Brain pericyte (primary cell): ENCODE measurements around the gene NQO2.
A peak's percentile ranks its signal among the peaks of the same experiment; 100 is the strongest.
"Not testable (repeated sequence)": the region's sequence is repeated elsewhere in the genome, so short reads cannot be mapped to it uniquely, and the experiment has no call there.

ENCODE experiments used
- DNase-seq: peaks from one replicate; pipeline ENCODE4 v3.0.0-alpha.2; 2012; ENCODE audit warnings: low read depth, low spot score

Gene NQO2

DNA sequence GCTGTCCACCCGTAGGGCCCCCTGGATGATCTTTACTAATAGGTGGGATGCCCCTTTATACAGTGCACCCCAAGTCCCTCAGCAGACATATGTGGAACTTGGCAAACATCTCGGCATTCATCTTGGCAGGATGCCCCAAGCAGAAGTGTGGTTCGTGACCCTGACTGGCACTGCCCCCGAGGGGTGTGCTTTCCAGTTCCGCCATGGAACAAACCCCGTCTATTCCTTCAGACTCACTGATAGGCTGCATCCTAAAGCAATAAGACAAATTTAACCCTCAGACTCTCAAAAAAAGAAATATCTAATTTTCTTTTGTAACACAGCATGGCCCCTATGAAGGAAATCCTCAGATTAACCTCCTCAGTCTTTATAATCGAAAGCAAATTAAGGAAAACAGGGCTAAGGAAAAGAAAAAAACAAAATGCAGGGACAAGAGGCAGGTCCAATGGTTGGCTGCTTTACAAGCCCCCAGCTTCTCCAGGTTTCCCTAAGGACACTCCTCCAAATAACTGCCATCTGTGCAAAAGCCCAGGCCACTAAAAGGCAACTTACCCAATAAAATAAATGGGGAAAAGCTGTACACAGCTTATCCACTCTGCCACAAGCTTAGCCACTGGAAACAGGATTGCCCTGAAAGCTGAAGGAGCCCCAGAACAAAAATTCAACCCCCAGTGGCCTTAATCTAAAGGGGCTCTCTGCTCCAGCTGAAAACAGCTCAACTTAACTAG lies 38.1 kb downstream of the NQO2 start:
- DNase-seq = no peak

DNA sequence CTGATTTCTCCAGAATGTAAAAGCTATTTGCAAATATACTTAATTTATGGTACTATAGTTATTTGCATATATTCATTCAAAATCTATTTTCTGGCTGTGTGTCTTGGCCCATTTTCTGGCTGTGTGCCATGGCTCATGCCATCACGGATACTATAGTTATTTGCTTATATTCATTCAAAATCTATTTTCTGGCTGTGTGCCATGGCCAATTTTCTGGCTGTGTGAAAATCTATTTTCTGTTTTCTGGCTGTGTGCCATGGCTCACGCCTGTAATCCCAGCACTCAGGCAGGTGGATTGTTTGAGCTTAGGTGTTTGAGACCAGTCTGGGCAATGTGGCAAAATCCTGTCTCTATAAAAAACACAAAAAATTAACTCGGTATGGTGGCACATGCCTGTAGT lies 39.7 kb downstream of the NQO2 start:
- DNase-seq = no peak

DNA sequence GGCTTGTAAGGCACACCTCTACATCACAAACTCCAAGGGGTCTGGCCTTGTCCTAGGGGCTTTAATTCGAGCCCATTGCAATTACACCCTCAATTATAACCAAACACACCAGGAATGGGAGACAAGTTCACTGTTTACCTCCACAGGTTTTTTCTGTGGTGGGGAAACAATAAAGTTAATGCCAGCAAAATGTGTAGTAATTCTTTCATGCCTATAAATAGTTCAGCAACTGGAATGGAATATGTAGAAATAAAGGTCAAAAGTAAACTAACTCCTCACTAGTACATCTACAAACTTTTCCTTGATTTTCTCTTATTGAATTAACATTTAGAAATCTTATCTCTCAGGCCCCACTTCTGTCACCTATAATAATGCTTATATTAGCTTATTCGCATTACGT lies 41.5 kb downstream of the NQO2 start:
- no peak for DNase-seq

DNA sequence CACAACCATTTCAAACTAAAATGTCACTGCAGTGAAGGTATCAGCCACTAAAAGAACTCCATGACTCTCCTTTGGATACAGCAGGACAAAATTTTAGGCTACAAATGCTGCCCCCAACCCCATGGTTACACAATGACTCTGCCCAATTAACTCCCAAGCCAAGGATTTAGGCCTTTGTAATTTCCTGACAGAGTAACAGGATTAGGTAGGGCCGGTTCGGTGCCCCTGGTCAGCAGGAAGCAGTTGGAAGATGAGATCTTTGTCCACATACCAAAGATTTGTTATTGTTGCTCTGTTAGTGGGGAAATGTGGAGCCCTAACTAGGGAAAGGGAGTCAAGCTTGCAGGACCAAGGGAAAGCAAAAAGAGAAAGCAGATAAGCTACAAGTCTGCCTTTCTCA lies 41.9 kb downstream of the NQO2 start:
- DNase-seq = no peak

DNA sequence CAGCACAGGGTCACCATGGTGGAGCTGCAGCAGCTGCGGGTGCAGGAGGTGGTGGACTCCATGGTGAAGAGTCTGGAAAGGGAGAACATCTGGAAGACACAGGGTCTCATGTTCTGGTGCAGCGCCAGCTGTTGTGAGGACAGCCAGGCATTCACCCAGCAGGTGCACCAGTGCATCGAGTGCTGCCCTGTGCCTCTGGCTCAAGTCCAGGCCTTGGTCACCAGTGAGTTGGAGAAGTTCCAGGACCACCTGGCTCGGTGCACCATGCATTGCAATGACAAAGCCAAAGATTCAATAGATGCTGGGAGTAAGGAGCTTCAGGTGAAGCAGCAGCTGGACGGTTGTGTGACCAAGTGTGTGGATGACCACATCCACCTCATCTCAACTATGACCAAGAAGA lies 45.7 kb downstream of the NQO2 start:
- DNase-seq = no peak

DNA sequence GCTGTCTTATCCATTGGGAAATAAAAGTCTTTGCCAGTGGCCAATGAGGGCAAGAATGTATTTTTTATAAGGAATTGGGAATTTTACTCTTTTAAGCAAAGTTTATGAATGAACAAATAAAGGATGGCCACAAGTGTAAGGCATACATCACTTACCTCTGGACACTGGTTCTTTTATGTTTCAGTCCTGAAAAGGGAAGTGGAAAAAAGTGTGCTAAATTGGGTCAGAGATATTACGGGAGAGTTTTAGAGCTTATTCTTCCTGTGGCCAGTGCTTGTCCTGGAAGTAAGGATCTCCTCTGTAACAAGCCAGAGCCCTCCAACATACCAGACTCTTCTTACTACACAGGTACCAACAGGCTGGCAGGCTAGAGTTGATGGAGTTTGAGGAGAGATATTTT lies 46.1 kb downstream of the NQO2 start:
- DNase-seq = no peak

DNA sequence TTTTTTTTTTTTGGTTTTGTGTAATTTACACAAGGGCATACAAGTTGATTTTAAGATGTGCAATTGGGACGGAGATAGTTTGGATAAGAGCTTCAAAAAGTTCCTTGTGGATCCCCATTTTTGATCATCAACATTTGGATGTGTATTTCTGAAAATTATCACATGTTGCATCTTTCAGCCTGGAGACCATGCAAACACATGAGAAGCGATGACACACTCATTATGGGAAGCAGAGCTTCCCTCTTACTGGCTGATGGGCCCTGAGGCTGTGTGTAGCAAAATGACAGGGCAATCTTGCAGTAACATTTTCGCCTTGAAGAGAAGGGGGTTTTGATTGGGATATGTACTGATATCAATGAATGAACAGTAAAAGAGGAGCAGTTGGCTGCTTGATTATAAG lies 46.6 kb downstream of the NQO2 start:
- no peak for DNase-seq

DNA sequence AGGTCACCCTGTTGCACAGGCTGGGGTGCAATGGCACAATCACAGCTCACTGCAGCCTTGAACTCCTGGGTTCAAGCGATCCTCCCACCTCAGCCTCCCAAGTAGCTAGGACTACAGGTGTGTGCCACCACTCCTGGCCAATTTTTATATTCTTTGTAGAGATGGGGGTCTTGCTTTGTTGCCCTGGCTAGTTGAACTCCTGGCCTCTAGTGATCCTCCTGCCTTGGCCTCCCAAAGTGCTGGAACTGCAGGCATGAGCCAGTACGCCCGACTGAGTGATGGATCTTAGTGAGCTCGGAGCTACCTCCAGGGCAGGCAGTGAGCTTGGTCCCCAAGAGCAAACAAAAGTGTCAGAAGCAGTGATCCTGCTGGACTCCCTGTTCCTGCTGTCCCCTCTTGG lies 48.3 kb downstream of the NQO2 start:
- DNase-seq = not testable (repeated sequence)

DNA sequence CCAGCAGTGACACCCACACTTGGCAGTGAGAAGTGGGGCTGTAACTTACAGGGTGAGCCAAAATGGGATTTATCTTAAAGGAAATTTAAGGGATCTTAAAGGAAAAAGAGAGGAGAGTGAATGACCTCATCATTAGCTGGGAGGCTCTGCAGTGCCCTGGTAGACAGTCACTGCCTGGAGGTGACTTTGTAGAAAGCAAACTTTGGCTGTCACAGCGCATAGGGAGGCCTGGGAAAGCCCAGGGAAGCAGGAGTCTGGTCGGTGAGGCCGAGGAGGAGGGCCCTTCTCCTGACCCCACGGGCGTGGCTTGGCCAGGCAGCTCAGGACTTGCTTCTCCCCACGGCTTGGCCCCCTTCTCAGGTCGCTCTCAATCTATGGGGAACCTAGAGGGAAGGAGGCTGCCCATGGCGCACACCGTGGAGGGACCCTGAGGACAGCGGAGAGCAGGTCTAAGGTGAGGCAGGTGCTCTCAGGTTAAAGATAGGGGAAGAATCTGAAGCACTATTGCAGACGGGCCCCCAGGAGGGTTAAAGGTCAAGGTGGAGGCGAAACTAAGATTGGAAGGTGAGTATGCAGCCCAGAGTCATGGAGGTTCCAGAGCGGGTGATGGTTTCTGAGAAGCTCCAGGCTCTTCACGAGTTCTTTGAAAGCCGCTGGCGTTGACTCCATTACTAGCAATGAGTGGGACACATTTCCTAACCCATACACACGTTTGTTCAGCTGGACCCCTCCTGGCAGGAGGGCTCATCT lies 53.0 kb downstream of the NQO2 start:
- no peak for DNase-seq

DNA sequence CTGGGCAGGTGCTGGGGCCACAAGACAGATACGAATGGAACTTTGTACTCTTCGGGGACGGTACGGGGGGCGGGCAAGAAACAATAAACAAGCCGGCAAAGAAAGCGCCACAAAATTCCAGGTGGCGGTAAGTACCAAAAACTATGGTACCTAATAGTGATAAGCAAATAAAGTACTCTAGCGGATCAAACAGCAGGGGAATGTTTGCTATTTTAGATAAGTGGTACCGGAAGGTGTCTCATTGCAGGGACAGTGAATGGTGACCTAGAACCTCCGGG lies 53.5 kb downstream of the NQO2 start:
- no peak for DNase-seq

DNA sequence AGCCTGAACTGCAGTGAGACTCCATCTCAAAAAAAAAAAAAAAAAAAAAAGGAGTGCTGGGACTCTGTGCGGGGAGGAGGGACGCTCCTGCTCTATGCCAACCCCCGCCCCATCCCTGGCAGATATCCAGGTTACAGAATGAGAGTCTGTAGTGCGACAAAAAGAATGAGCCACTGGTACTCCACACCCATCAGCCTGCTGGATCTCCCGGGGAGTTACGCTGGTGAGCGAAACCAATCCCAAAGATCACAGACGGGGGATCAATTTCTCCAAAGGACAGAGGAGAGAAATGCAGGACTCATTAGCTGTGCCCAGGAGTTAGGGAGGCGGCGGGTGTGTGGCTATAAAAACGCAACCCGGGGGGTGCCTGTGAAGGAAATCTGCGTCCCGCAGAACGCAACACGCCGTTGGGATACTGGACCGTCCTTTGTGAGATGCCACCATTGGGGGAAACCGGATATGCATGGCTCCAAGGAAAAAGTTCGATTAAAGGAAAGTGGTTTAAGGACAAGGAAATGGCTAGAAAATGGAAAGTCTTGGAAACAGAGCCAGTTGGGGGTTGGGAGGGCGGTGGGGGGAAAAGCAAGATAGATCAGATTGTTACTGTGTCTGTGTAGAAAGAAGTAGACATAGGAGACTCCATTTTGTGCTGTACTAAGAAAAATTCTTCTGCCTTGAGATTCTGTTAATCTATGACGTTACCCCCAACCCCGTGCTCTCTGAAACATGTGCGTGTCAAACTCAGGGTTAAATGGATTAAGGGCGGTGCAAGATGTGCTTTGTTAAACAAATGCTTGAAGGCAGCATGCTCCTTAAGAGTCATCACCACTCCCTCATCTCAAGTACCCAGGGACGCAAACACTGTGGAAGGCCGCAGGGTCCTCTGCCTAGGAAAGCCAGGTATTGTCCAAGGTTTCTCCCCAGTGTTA lies 54.8 kb downstream of the NQO2 start:
- not testable (repeated sequence) for DNase-seq

DNA sequence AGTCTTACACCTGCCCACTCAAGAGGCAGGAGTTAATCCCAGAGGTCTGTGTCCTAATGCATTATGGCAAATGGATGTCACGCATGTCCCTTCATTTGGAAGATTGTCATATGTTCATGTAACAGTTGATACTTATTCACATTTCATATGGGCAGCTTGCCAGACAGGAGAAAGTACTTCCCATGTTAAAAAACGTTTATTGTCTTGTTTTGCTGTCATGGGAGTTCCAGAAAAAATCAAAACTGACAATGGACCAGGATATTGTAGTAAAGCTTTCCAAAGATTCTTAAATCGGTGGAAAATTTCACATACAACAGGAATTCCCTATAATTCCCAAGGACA lies 55.4 kb downstream of the NQO2 start:
- not testable (repeated sequence) for DNase-seq

DNA sequence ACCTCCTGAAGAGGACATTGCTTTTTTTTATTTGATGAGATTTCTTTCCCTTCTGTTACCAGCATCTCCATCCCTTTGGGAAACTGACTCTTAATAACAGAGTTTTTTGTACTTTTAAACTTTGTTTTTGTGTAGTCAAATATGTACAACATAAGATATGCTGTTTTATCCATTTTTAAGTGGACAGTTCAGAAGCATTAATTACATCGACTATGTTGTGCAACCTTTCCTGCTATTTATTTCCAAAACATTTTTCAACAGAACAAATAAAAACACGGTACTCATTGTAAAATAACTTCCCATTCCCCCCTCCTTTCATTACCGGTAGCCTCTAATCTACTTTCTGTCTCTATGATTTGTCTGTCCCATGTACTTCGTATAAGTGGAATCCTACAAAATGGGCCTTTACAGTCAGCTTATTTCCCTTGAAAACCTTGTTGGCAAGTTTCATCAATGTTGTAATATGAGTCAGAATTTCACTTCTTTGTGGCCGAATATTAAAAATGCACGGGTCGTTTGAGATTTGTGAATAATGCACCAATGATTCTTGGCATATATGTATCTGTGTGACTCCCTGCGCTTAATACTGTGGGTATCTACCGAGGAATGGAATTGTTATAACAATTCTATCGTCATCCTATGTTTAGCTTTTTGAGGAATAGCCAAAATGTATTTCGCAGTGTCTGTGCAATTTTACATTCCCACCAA lies 57.5 kb downstream of the NQO2 start:
- DNase-seq = no peak

DNA sequence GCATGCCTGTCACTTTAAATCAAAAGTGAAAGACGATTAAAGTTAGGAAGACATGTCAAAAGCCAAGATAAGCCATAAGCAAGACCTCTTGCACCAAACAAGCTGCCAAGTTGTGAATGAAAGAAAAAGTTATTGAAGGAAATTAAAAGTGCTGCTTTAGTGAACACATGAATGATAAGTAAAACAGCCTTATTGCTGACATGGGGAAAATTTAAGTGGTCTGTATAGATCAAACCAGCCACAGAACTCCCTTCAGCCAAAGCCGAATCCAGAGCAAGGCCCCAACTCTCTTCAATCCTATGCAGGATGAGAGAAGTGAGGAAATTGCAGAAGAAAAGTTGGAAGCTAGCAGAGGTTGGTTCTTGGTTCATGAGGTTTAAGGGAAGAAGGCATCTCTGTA lies 59.3 kb downstream of the NQO2 start:
- no peak for DNase-seq

DNA sequence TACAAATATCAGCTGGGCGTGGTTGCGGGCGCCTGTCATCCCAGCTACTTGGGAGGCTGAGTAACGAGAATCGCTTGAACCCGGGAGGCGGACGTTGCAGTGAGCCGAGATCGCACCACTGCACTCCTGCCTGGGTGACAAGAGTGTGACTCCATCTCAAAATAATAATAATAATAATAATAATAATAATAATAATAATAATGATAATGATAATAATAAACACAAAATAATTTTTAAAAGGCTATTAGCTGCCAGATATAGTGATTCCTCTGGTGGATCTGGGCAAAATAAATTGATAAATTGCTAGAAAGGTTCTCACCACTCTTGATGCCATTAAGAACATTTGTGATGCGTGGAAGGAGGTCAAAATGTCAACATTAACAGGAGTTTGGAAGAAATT lies 60.4 kb downstream of the NQO2 start:
- not testable (repeated sequence) for DNase-seq

DNA sequence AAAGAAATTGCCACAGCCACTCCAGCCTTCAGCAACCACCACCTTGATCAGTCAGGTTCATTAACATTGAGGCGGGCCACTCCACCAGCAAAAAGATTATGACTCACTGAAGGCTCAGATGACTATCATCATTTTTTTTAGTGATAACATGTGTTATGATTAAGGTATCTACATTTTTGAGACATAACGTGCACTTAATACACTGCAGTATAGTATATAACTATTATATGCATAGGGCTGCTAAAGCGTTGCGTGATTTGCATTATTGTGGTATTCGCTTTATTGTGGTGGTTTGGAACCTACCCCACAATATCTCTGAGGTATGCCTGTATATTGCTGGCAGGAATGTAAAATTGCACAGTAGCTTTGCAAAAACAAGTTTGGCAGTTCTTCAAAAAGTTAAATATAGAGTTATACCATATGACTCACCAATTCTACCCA lies 61.8 kb downstream of the NQO2 start:
- DNase-seq = no peak

DNA sequence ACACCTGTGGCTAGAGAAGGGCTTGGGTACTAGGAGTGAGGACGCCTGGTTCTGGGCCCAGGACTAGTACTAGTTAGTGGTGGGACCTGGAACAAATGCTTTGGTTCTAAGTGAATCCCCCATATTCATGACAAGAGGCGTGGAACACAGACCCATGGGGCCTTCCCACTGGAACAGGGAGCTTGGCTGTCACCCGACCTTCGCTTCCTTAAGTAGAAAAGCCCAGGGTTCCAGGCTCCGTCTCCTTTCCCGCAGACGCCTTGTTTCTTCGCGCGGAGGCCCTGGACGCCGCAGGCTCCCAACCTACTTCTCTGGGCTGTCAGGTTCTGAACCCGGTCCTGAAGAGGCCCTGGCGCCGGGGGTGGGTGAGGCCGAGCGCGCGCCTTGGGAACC lies 63.6 kb downstream of the NQO2 start:
- not testable (repeated sequence) for DNase-seq

DNA sequence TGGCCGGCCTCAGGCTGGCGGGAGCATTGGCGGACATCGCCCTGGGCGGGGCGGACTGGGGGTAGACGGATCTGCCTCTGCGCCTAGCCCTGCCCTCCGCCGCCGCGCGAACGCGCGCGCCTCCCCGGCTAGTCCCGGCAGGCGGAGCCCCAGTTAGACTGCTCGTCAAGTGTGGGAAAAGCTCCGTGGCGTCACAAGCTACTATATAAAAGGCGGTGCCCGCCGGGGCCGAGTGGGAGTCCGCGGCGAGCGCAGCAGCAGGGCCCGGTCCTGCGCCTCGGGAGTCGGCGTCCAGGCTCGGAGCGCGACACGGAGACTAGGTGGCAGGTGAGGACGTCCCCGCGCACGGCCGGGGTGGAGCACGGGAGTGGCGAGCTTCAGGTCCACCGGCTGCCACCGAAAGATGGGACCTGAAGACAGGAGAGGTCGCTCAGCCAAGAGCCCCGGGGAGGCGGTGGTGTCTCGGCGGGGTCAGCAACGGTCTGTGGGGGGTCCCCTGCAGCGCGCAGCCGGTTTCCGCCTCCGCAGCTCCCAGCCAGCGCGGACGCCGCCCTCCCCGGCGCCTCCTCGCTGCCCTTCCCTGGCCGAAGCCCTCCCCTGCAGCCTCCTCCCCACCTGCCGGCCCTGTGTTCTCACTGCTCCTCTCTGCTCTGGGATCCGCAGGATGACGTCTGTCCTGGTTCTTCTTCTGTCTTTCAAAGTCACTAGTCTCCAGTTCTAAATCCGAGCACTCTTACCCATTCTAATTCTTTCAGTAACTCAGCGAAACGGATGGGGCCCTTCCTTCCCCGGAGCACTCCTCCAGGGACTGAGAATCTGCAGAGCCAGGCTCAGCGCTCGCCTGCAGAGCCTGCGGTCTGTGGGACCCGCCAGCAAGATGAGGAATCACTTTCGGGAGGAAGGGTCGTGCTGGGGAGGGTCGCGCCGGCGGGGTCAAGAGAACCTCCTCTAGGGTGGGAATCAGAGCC lies 64.3 kb downstream of the NQO2 start:
- DNase-seq = peak; percentile 81

DNA sequence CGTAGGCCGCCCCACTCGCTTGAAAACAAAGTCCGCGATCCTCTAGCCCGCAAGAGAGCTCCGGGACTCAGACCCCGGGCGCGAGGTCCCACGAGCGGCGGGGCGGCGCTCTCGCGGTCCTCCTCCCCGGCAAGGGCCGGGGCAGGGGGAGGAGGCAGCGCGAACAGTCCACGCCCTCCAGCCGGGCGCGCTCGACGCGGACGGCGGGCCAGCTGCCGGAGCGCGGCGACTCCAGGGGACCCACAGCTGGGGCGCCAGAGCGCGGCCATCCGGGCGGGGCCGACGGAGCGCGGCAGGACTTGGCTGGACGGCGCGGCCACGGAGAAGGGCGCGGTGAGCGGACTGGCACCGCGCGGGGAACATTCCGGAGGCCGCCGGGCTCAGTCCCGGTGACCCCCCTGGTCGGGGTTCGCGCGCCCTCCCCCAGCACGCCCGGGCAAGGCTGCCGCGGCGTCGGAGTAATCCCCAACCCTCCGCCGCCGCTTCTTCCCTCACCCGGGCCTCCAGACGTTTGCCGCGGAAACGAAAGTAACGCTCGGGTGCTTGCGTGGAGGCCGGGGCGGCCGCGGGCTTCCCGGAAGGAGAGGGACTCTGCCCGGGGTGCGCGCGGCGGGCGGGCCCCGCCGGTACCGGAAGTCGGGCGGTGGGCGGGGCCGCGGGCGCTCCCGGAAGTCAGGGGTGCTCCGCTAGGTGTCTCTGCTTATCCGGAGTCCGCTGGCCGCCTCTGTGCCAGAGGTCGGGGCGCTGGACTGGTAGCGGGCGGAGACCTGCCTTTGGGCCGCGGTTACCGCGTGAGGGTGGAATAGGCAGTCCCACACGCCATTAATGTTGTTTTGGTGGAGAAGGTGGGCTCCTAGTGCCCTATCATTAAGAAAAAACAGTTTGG lies 68.9 kb downstream of the NQO2 start, which contains the start of gene RIPK1:
Gene RIPK1 (plus strand): TSS at position 166 of the 886 bp plus-strand sequence. CDS start 8,330 bp downstream, outside the sequence.
- peak; percentile 31 for DNase-seq
